ENCODE measurements around the gene MKKS.

DNA sequence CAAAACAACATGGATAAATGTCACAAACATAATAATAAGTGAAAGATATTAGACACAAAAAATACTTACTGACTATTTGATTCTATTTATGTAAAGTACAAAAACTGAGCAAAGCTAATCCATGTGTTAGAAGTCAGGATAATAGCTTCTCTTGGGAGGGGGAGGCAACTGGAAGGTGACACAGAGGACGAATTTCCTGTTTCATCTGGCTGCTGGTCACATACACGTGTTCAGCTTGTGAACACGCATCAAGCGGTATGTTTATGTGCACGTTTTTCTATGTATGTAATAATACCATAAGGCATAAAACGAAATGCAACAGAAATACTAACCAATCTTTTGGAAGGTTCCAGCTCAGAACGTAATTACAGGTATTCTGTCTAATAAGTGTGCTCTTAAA, 54.3 kb downstream of the MKKS start:
- TF ChIP-seq, protein P1, sequence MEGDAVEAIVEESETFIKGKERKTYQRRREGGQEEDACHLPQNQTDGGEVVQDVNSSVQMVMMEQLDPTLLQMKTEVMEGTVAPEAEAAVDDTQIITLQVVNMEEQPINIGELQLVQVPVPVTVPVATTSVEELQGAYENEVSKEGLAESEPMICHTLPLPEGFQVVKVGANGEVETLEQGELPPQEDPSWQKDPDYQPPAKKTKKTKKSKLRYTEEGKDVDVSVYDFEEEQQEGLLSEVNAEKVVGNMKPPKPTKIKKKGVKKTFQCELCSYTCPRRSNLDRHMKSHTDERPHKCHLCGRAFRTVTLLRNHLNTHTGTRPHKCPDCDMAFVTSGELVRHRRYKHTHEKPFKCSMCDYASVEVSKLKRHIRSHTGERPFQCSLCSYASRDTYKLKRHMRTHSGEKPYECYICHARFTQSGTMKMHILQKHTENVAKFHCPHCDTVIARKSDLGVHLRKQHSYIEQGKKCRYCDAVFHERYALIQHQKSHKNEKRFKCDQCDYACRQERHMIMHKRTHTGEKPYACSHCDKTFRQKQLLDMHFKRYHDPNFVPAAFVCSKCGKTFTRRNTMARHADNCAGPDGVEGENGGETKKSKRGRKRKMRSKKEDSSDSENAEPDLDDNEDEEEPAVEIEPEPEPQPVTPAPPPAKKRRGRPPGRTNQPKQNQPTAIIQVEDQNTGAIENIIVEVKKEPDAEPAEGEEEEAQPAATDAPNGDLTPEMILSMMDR (conservative IDR thresholded peaks at IDR 0.05; ENCODE audit: low read length): no peak
- TF ChIP-seq EZH2phosphoT487 (IDR thresholded peaks at IDR 0.05; ENCODE audit: borderline replicate concordance): no peak
